Ectodermal cell (in vitro differentiated cells): Measurements from ENCODE around the gene BCAS1.

Experiments used
- H3K27ac ChIP-seq: 2 replicates; pipeline ENCODE4 v1.7.0; 2013; ENCODE audit warnings: mild to moderate bottlenecking, low read depth, low read length; ENCODE audit not compliant: insufficient read depth, poor library complexity, severe bottlenecking
- H3K27me3 ChIP-seq: 2 replicates; pipeline ENCODE4 v1.7.0; 2013; ENCODE audit warnings: mild to moderate bottlenecking, low read length; ENCODE audit not compliant: insufficient read depth, control insufficient read depth, poor library complexity, severe bottlenecking
- H3K36me3 ChIP-seq: one replicate; pipeline ENCODE4 v1.7.0; 2013; ENCODE audit warnings: low read length; ENCODE audit not compliant: control insufficient read depth, insufficient read depth
- H3K4me1 ChIP-seq: one replicate; pipeline ENCODE4 v1.7.0; 2013; ENCODE audit warnings: low read length; ENCODE audit not compliant: control insufficient read depth, insufficient read depth
- H3K4me3 ChIP-seq: 2 replicates; pipeline ENCODE4 v1.7.0; 2013; ENCODE audit warnings: low read depth, low read length, control low read depth; ENCODE audit not compliant: insufficient read depth
- H3K9me3 ChIP-seq: 2 replicates; pipeline ENCODE4 v1.7.0; 2013; ENCODE audit warnings: mild to moderate bottlenecking, low read length, moderate library complexity; ENCODE audit not compliant: control insufficient read depth
- WGBS, 2 experiments: methylation state at CpG; one replicate each; pipeline ENCODE4 v1.1.7; 2013; ENCODE audit warnings: missing lambda C conversion rate in 2 of 2; 5-methylcytosine and 5-hydroxymethylcytosine counted together

BCAS1 gene

GRCh38 chr20:53896041-53896440 is 174.4 kb downstream of the BCAS1 start:
- no peak overlapping the region for H3K27ac ChIP-seq
- no peaks in the 10 kb centered on the region for H3K9me3 ChIP-seq
- peaks cover 16% of the 10 kb centered on the region for H3K4me1 ChIP-seq
- 94 to 97% methylated on average over 7 of the region's 7 CpGs for WGBS, 2 experiments
- H3K4me3 ChIP-seq = no peak overlapping the region
- H3K36me3 ChIP-seq = no peaks in the 10 kb centered on the region
- H3K27me3 ChIP-seq = no peaks in the 10 kb centered on the region

GRCh38 chr20:53895385-53895755 is 175.0 kb downstream of the BCAS1 start:
- H3K27me3 ChIP-seq = no peaks in the 10 kb centered on the region
- WGBS, 2 experiments = 97 to 98% methylated on average over 3 to 4 of the region's 4 CpGs
- no peak overlapping the region for H3K27ac ChIP-seq
- H3K9me3 ChIP-seq = no peaks in the 10 kb centered on the region
- no peak overlapping the region for H3K4me3 ChIP-seq
- H3K4me1 ChIP-seq = peaks cover 10% of the 10 kb centered on the region
- no peaks in the 10 kb centered on the region for H3K36me3 ChIP-seq

GRCh38 chr20:53894707-53895384 is 175.5 kb downstream of the BCAS1 start:
- Histone ChIP-seq H3K27ac (no peak overlapping the region), H3K4me3 (no peak overlapping the region), H3K36me3 (no peaks in the 10 kb centered on the region), H3K9me3 (no peaks in the 10 kb centered on the region), H3K4me1 (peaks cover 7% of the 10 kb centered on the region), H3K27me3 (no peaks in the 10 kb centered on the region)
- 90 to 94% methylated on average over 7 to 8 of the region's 8 CpGs for WGBS, 2 experiments
